ENCODE measurements around the gene PSORS1C1.

GRCh38 chr6:31103136-31103535 is 11.5 kb upstream of the PSORS1C1 start:
- TF ChIP-seq, protein P1, sequence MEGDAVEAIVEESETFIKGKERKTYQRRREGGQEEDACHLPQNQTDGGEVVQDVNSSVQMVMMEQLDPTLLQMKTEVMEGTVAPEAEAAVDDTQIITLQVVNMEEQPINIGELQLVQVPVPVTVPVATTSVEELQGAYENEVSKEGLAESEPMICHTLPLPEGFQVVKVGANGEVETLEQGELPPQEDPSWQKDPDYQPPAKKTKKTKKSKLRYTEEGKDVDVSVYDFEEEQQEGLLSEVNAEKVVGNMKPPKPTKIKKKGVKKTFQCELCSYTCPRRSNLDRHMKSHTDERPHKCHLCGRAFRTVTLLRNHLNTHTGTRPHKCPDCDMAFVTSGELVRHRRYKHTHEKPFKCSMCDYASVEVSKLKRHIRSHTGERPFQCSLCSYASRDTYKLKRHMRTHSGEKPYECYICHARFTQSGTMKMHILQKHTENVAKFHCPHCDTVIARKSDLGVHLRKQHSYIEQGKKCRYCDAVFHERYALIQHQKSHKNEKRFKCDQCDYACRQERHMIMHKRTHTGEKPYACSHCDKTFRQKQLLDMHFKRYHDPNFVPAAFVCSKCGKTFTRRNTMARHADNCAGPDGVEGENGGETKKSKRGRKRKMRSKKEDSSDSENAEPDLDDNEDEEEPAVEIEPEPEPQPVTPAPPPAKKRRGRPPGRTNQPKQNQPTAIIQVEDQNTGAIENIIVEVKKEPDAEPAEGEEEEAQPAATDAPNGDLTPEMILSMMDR (IDR thresholded peaks at IDR 0.05; ENCODE audit: low read depth, low read length), result no peak
- TF ChIP-seq POLR2A (IDR thresholded peaks at IDR 0.05; ENCODE audit: extremely low read depth, insufficient read length) (no peak), MYC (IDR thresholded peaks at IDR 0.05; ENCODE audit: low read depth, low read length) (no peak), MAX (IDR thresholded peaks at IDR 0.05; ENCODE audit: low read depth, low read length) (no peak)
